ENCODE data around the gene FBLN2.
A peak's percentile ranks its signal among the peaks of the same experiment; 100 is the strongest.
"Not testable (repeated sequence)": the region's sequence is repeated elsewhere in the genome, so short reads cannot be mapped to it uniquely, and the experiment has no call there.

Gene FBLN2

DNA sequence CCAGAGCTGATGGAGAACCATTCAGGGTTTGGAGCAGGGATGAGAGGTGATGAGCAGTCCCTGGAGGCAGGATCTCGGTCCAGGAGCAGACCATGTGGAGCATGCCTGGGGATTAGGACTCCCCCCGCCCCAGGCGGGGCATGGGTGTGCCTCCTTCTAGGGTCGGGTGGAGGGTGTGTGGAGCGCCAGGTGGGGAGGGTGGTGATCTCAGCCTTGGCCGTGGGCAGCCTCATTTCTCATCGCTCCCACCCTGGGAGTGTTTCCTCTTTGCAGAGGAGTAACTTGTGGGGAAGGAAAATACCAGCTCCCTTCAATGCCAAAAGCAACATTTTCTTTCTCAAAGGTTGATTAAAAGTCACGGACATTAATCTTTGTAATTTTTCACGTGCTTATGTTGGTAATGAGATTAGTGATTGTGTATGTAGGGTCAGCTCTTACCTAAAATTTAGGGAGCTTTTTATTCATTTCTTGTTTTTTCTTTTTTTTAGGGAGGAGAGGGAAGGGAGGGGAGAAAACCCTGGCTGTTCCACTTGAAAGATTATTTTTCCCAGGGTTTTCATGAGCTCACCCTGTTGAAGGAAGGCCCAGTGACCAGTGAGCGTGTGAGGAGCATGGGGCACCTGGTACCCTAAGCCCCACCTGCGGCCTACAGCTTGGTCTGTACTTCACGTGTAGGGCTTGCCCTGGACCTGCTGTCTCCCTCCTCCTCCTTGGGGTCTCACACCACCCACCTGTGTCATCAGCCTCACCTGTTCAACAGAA, 11.0 kb downstream of the FBLN2 start:
- H3K4me1 ChIP-seq: peaks cover 0 to 15% (median 9%) of the 10 kb centered on the region in 4 donors
- intact Hi-C loops (cut with DNase I; ENCODE audit: low total_unique reads): no loop called here
- H3K4me3 ChIP-seq: no peak overlapping the region
- peak in 1 of 2 donors; percentile 64 for DNase-seq
- peak overlapping the region; percentile 2 to 49 for H3K27ac ChIP-seq
- no peak for TF ChIP-seq CTCF (IDR thresholded peaks at IDR 0.05)
- no peaks in the 10 kb centered on the region for H3K36me3 ChIP-seq
- H3K9me3 ChIP-seq: no peaks in the 10 kb centered on the region
- peaks cover 0 to 6% of the 10 kb centered on the region in 2 donors for H3K27me3 ChIP-seq

GRCh38 chr3:13561376-13561775, 12.5 kb downstream of the FBLN2 start:
- H3K9me3 ChIP-seq: no peaks in the 10 kb centered on the region
- TF ChIP-seq CTCF (IDR thresholded peaks at IDR 0.05): no peak
- H3K27me3 ChIP-seq: peaks cover 0 to 6% of the 10 kb centered on the region in 2 donors
- no peak overlapping the region for H3K4me3 ChIP-seq
- H3K27ac ChIP-seq: no peak overlapping the region
- no peaks in the 10 kb centered on the region for H3K36me3 ChIP-seq
- no peak for DNase-seq
- peaks cover 0 to 15% (median 9%) of the 10 kb centered on the region in 4 donors for H3K4me1 ChIP-seq
- intact Hi-C loops (cut with DNase I; ENCODE audit: low total_unique reads): no loop called here

DNA sequence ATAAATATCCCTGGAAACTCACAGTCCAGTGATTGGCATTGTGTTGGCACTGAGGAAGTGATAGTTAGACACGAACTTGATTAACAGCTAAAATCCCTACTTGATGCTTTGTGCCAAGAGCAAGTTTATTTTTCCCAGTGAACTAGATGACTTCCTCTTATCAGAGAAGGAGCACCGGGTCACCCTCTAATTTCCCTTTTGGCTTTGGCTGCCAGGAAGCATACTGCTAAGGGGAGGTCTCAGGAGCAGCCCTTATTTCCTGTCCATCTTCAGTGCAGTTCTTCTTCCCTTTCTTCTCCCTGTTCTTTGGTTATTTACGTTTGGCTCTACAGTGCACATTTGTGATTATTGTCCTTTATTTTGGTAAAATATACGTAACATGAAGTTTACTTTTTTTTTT, 13.0 kb downstream of the FBLN2 start:
- Histone ChIP-seq H3K4me3 (no peak overlapping the region), H3K27me3 (peaks cover 0 to 6% of the 10 kb centered on the region in 2 donors), H3K36me3 (no peaks in the 10 kb centered on the region), H3K9me3 (no peaks in the 10 kb centered on the region), H3K27ac (no peak overlapping the region), H3K4me1 (peaks cover 0 to 15% (median 9%) of the 10 kb centered on the region in 4 donors)
- DNase-seq: no peak
- intact Hi-C loops (cut with DNase I; ENCODE audit: low total_unique reads): no loop called here
- TF ChIP-seq CTCF (IDR thresholded peaks at IDR 0.05): no peak

- intact Hi-C loops (cut with DNase I; ENCODE audit: low total_unique reads); DNase-seq; H3K27me3 ChIP-seq; H3K4me3 ChIP-seq; H3K36me3 ChIP-seq; H3K27ac ChIP-seq; H3K9me3 ChIP-seq: not testable (repeated sequence)
- H3K4me1 ChIP-seq: peaks cover 0 to 15% (median 9%) of the 10 kb centered on the region in 4 donors
Measured at GRCh38 chr3:13562421-13562820, 13.5 kb downstream of the FBLN2 start.

GRCh38 chr3:13563321-13563720, 14.4 kb downstream of the FBLN2 start:
- H3K4me1 ChIP-seq: peaks cover 0 to 15% (median 9%) of the 10 kb centered on the region in 4 donors
- intact Hi-C loops (cut with DNase I; ENCODE audit: low total_unique reads): no loop called here

More at GRCh38 chr3:13563321-13563720, 14.4 kb downstream of the FBLN2 start:
- H3K27me3 ChIP-seq: peaks cover 0 to 3% of the 10 kb centered on the region in 2 donors
- no peak overlapping the region for H3K27ac ChIP-seq
- H3K4me3 ChIP-seq: no peak overlapping the region
- DNase-seq: no peak
- H3K9me3 ChIP-seq: no peaks in the 10 kb centered on the region
- no peak for TF ChIP-seq CTCF (IDR thresholded peaks at IDR 0.05)
- no peaks in the 10 kb centered on the region for H3K36me3 ChIP-seq

Data from tibial artery (tissue), 4 donors.